ENCODE data around the gene CUEDC1. TPM values are rescaled to one million over a fixed set of nuclear protein-coding genes. Genes with fewer than 3 reads are reported as not detected.
A peak's percentile ranks its signal among the peaks of the same experiment; 100 is the strongest.

CUEDC1 gene
- polyA plus RNA-seq, 2 of the 4 experiments (the other 2 are of a cell fraction) = 44.3 to 90.6 TPM

GRCh38 chr17:57894848-57895247 is 60.4 kb downstream of the CUEDC1 start (continued):
- TF ChIP-seq CBX8 (IDR thresholded peaks at IDR 0.05) = no peak

DNA sequence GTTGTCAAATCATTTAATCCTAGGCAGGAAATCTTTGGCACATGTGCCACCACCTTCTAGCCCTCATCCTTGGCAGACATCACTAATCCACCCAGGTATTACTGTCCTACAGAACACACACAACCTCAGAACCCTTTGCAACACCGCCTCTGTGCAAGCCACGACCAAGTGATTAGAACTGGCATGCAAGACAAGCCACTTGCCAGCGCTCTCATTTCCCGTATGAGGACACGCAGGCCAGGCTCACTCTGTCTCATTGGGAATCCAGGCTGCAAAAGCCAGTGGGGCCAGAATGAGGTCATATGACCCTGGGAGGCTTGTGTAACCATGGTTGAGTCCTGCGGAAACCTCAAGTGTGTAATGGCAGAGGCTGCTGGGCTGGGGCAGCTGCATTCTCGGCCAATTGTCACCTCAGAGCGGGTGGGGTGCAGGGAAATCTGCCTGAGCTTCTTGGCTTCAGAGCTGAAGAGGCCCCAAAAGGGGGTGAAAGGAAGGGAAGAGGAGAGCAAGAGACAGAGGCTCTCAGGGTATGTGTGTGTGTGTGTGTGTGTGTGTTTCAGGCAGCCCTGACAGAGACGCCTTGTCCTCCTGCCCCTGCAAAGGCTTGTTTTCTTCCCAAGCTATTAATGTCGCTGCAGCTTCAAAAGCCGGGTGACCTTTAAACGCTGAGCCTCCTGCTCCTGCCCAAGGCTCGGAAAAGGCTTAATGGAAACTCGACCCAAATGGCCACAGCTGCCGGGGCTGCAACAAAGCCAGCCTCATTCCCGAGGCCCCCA is 62.2 kb downstream of the CUEDC1 start:
- Histone ChIP-seq H3K9me3 (no peaks in the 10 kb centered on the region), H3K27ac (peak overlapping the region; percentile 92 to 96), H3K4me3 (peak overlapping the region; percentile 11; the same call in 1 of the 3 replicates), H3K4me1 (peaks cover 85% of the 10 kb centered on the region), H3K4me2 (peak overlapping the region; percentile 71)
- peak; percentile 90 to 92 for DNase-seq (ENCODE audit: low read depth in 1 of 2, low spot score in 1 of 2)
- WGBS (ENCODE audit: missing lambda C conversion rate) = 15% methylated on average over 16 of the region's 16 CpGs
- peak; percentile 77 to 79 for ATAC-seq
- ChIA-PET CTCF (interaction anchor here (0.7 to 48.7 kb wide), 25 partner anchors 10 to 221 kb away, joined by 3 to 1377 read pairs (median 8); partner anchors contain the start of genes CUEDC1, MRPS23, SRSF1 and VEZF1), POLR2A (interaction anchor here (0.7 to 1.9 kb wide), 15 partner anchors 10 to 101 kb away, joined by 3 to 11 read pairs (median 4); partner anchors contain the start of genes CUEDC1 and VEZF1)
- TF ChIP-seq RARB (CRISPR knock-in tag; IDR thresholded peaks at IDR 0.05) (no peak), GATA3 (IDR thresholded peaks at IDR 0.05; ENCODE audit: borderline replicate concordance) (no peak), JUN (IDR thresholded peaks at IDR 0.05) (peak; percentile 65 to 77; a peak in 4 of 5 replicates), ATOH8 (CRISPR knock-in tag; IDR thresholded peaks at IDR 0.05; ENCODE audit: low read depth) (0 out of 2 replicates have a peak, but pooled peaks have one; percentile 42), RFX5 (IDR thresholded peaks at IDR 0.05) (0 out of 2 replicates have a peak, but pooled peaks have one; percentile 21), MAX (IDR thresholded peaks at IDR 0.05) (peak; percentile 66; the same call in 1 of the 2 replicates), HOXB5 (CRISPR knock-in tag; IDR thresholded peaks at IDR 0.05) (no peak), FOSL2 (IDR thresholded peaks at IDR 0.05) (no peak), FOSL2 (CRISPR knock-in tag; IDR thresholded peaks at IDR 0.05) (no peak), USF2 (IDR thresholded peaks at IDR 0.05) (peak; percentile 67), FOXS1 (CRISPR knock-in tag; IDR thresholded peaks at IDR 0.05) (no peak), JUNB (IDR thresholded peaks at IDR 0.05) (0 out of 2 replicates have a peak, but pooled peaks have one; percentile 25), MAZ (IDR thresholded peaks at IDR 0.05; ENCODE audit: borderline replicate concordance, low read depth, low read length) (no peak), CTCF (IDR thresholded peaks at IDR 0.05) (no peak; the same call in 1 of the 3 replicates), NPAS2 (CRISPR knock-in tag; IDR thresholded peaks at IDR 0.05; ENCODE audit: borderline replicate concordance) (no peak), EHF (CRISPR knock-in tag; IDR thresholded peaks at IDR 0.05) (peak; percentile 72; the same call in 1 of the 2 replicates), TFCP2L1 (CRISPR knock-in tag; IDR thresholded peaks at IDR 0.05) (no peak), SMC3 (IDR thresholded peaks at IDR 0.05) (peak; percentile 38; the same call in 1 of the 3 replicates), NR3C1 (IDR thresholded peaks at IDR 0.05) (no peak), TP53 (CRISPR knock-in tag; IDR thresholded peaks at IDR 0.05) (no peak), EP300 (IDR thresholded peaks at IDR 0.05) (peak in 1 of 2 experiments; percentile 64; a peak in 1 of 5 replicates), CEBPB (IDR thresholded peaks at IDR 0.05) (peak; percentile 48 to 91; a peak in 3 of 4 replicates), HEYL (CRISPR knock-in tag; IDR thresholded peaks at IDR 0.05) (no peak), HOXB13 (CRISPR knock-in tag; IDR thresholded peaks at IDR 0.05; ENCODE audit: low read depth) (peak; percentile 64; the same call in 1 of the 2 replicates)
- TF ChIP-seq, protein P1, sequence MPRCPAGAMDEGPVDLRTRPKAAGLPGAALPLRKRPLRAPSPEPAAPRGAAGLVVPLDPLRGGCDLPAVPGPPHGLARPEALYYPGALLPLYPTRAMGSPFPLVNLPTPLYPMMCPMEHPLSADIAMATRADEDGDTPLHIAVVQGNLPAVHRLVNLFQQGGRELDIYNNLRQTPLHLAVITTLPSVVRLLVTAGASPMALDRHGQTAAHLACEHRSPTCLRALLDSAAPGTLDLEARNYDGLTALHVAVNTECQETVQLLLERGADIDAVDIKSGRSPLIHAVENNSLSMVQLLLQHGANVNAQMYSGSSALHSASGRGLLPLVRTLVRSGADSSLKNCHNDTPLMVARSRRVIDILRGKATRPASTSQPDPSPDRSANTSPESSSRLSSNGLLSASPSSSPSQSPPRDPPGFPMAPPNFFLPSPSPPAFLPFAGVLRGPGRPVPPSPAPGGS (IDR thresholded peaks at IDR 0.05) = peak; percentile 62; the same call in 2 of the 3 replicates
- TF ChIP-seq, protein P2, sequence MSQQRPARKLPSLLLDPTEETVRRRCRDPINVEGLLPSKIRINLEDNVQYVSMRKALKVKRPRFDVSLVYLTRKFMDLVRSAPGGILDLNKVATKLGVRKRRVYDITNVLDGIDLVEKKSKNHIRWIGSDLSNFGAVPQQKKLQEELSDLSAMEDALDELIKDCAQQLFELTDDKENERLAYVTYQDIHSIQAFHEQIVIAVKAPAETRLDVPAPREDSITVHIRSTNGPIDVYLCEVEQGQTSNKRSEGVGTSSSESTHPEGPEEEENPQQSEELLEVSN (IDR thresholded peaks at IDR 0.05; ENCODE audit: borderline replicate concordance, low read depth) = no peak
- TF ChIP-seq, protein P3, sequence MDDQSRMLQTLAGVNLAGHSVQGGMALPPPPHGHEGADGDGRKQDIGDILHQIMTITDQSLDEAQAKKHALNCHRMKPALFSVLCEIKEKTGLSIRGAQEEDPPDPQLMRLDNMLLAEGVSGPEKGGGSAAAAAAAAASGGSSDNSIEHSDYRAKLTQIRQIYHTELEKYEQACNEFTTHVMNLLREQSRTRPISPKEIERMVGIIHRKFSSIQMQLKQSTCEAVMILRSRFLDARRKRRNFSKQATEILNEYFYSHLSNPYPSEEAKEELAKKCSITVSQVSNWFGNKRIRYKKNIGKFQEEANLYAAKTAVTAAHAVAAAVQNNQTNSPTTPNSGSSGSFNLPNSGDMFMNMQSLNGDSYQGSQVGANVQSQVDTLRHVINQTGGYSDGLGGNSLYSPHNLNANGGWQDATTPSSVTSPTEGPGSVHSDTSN (IDR thresholded peaks at IDR 0.05) = no peak
- TF ChIP-seq, protein P4, sequence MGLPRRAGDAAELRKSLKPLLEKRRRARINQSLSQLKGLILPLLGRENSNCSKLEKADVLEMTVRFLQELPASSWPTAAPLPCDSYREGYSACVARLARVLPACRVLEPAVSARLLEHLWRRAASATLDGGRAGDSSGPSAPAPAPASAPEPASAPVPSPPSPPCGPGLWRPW (IDR thresholded peaks at IDR 0.05) = no peak
- FAIRE-seq = peak; percentile 70
